ENCODE data around the gene IL12RB2.

IL12RB2 gene

DNA sequence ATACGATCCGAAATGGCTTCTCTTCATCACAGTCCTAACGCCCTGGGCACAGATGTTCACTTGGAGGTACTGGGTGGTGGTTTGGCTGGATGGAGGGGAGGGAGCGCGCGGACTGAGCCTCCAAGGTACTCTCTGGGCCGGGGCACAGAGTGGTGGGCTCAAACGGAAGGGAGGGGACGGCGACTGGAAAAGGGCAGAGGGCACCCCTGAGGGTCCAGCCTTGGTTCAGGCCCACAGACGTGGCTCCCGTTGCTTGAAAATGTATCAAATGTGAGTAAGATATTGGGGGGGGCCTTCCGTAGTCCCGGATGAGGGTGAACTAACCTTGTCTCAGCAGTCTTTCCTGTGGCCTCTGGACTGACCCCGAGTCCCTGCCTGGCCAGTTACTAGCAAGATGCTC is 463 bp downstream of the IL12RB2 start:
- in situ Hi-C loops (cut with HindIII; ENCODE audit: low sequenced_read_pairs): no loop called here

DNA sequence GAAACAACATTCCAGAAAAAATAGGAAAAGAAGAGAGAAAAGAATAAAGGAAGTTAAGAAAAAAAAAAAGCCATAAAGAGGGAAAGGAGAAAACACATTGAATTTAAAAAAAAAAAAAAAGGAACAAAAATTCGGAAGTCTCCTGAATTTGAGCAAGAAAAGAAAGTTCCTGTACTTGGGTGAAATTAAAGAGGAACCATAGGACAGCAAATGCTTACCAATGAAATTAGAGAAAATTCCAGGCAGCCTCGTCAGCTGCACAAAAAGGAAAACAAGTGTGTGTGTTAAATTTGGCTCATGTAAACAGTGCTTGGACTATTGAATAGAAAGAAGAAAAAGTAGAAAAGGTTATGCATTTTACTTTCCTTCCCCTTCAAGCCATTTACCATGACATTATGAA is 4.9 kb downstream of the IL12RB2 start:
- in situ Hi-C loops (cut with HindIII; ENCODE audit: low sequenced_read_pairs): loop anchor here (10.0 kb wide), 1 partner anchor 88 kb away; no protein-coding TSS in a partner anchor

- in situ Hi-C loops (cut with HindIII; ENCODE audit: low sequenced_read_pairs): loop anchor here (10.0 kb wide), 1 partner anchor 89 kb away; no protein-coding TSS in a partner anchor
These were observed 6.4 kb downstream of the IL12RB2 start for GRCh38 chr1:67313934-67314671.

- in situ Hi-C loops (cut with HindIII; ENCODE audit: low sequenced_read_pairs): loop anchor here (5.0 to 10.0 kb wide), 2 partner anchors 42 to 90 kb away; no protein-coding TSS in a partner anchor
These were observed 7.0 kb downstream of the IL12RB2 start for GRCh38 chr1:67314696-67315095.

GRCh38 chr1:67316180-67316902 is 8.7 kb downstream of the IL12RB2 start:
- in situ Hi-C loops (cut with HindIII; ENCODE audit: low sequenced_read_pairs): loop anchor here (5.0 to 10.0 kb wide), 2 partner anchors 44 to 92 kb away; no protein-coding TSS in a partner anchor

DNA sequence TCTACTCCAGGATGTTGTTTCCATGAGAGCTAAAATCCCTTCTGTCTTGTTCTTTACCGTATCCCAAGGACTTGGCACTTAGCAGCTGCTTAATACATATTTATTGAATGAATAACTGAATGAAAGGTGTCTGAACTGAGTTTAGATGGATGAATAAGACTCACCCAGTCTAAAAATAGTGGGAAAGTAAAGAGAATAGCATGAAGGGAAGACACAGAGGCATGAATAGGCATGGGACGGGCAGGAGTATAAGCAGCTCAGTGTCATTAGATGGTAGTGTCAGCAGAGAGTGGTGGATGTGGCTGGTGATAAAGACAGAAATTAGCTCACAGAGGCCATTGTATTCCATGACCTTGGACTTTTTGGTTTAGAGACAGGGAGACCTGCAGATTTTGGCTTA is 9.2 kb downstream of the IL12RB2 start:
- in situ Hi-C loops (cut with HindIII; ENCODE audit: low sequenced_read_pairs): loop anchor here (5.0 to 10.0 kb wide), 2 partner anchors 45 to 92 kb away; no protein-coding TSS in a partner anchor

DNA sequence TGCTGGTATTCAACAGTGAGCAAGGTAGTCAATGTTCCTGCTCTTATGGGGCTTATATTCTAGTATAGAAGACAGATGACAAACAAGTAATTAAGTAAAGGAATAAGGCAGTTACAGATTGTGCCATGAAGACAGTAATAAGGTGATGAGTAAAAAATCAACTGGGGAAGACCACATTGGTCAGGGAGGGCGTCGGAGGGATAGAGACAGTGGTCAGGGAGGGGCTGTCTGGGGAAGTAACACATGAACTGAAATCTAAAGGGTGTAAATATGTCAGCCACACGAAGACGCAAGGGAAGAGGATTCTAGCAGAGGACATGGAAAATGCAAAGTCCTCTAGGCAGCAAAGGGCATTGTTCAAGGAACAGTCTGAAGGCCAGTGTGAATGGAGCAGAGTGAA is 10.1 kb downstream of the IL12RB2 start:
- in situ Hi-C loops (cut with HindIII; ENCODE audit: low sequenced_read_pairs): loop anchor here (5.0 to 10.0 kb wide), 2 partner anchors 46 to 93 kb away; no protein-coding TSS in a partner anchor

- in situ Hi-C loops (cut with HindIII; ENCODE audit: low sequenced_read_pairs): no loop called here
These were observed 14.8 kb downstream of the IL12RB2 start for GRCh38 chr1:67322442-67322841.

DNA sequence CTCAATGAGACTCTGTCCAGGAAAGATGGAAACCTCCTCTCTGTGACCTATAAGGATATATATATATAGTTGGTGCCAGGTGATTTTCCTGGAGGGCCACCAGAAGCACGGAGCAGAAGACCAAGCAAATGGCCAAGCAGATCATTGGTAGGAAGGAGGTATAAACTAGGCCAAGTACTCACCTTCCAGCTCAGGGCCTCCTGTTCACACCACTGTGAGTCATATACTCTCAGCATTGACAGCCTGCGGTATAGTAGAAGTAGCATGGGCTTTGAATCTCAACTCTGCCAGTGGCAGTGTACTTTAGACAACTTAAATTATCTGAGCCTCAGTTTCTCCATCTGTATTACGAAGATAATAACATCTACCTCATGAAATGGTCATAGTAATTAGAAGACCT is 15.4 kb downstream of the IL12RB2 start:
- in situ Hi-C loops (cut with HindIII; ENCODE audit: low sequenced_read_pairs): no loop called here

DNA sequence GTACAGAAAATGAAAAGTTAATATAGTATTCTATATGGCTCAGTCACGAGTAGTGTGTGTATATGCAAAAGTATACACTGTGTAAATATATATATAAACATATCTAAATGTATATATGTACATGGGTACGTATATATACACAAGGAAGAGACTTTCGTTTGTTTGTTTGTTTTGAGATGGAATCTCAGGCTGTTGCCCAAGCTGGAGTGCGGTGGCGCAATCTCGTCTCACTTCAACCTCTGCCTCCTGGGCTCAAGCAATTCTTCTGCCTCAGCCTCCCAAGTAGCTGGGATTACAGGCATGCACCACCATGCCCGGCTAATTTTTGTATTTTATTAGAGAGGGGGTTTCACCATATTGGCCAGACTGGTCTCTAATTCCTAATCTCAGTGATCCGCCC is 16.4 kb downstream of the IL12RB2 start:
- in situ Hi-C loops (cut with HindIII; ENCODE audit: low sequenced_read_pairs): no loop called here

- in situ Hi-C loops (cut with HindIII; ENCODE audit: low sequenced_read_pairs): no loop called here
These were observed 20.3 kb downstream of the IL12RB2 start for GRCh38 chr1:67327864-67328466.

DNA sequence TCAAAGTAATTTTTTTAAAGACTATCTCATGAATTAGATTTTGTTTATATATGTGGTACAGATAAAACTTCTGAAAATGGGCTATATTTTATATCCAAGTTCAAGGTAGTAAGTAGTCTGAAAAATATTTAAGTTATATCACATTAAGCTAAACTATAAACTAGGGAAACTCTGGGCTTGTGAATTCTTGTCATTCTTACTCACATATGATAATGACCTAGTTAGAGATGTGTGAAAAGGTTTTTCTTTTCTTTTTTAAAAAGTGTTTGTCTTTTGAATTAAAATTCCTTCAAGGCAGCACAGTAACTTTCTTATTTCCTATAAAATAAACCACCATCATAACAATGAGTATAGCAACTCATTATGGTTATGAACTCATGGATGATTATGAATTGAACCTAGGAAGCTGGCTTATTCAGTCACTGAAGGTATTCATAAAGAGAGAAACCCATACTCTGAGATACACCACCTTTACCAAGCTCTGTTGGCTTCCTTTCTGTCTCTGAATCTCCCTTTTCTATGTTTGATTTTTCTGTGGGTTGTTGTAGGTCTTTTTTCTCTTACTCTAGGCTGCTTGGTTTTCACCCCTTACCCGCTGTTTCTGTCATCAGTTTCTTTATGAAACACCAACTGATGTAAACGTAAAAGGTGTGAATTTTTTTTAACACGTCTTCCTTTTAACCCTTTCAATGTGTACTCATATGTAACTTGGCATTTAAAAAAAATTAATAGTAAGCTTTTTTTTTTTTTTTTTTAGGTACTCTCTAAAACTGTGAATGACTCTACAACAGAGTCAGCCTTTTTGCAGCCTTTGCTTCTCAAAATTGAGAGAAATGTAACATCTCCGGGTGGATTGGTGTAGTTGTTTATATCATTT is 25.2 kb downstream of the IL12RB2 start:
- in situ Hi-C loops (cut with HindIII; ENCODE audit: low sequenced_read_pairs): no loop called here

DNA sequence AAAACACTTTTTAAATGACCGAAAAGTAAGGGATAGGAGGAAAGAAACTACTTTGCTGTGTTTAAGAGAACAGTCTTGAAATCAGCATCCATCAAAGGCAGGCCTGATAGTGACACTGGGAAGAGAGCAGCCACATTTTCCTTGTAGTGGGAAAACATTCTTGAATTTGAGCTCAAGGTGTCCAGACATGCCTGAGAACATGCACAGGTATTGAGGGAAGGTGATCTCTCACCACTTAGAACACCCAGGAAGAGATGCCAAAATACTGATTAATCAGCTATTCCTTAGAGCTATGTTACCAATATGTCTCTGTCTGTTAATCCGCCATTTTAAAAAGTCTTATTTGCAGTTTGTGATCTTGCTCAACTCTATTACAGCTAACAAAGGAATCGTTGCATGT is 25.9 kb downstream of the IL12RB2 start:
- in situ Hi-C loops (cut with HindIII; ENCODE audit: low sequenced_read_pairs): no loop called here

- in situ Hi-C loops (cut with HindIII; ENCODE audit: low sequenced_read_pairs): no loop called here
These were observed 27.7 kb downstream of the IL12RB2 start for GRCh38 chr1:67335411-67335810.

GRCh38 chr1:67336157-67336556 is 28.5 kb downstream of the IL12RB2 start:
- in situ Hi-C loops (cut with HindIII; ENCODE audit: low sequenced_read_pairs): no loop called here

DNA sequence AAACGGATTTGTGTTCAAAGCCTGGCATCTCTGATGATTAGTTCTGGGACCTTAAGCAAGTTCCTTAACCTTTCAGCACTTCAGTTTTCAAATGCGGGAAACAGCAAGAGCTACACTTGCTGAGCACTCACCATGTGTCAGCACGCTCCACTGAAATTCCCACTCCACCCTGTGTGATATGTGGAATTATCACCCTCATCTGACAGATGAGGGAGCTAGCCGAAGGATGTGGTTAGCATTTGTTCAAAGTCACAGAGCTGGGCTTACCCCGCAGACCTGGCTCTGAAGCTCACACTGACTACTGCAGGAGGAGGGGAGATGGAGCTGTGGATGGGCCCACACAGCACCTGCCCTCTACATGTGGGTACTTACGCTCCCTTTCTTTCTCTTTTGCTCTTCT is 29.1 kb downstream of the IL12RB2 start:
- in situ Hi-C loops (cut with HindIII; ENCODE audit: low sequenced_read_pairs): no loop called here

DNA sequence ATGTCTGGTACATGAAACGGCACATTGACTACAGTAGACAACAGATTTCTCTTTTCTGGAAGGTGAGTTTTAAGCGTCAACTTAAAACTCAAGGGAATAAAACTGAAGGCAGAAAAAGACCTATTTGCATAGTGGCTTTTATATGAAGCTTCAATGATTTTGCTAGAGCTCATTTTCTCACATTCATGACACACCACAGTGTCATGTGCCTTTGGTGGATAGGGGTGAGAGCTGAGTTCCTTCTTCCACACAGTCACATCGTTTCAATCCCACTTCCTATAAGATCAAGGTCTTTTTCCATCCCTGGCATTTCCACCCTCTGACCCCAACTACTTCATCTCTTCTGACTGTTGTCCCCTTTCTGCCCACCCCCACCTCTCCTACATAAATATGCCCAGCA is 31.0 kb downstream of the IL12RB2 start:
- in situ Hi-C loops (cut with HindIII; ENCODE audit: low sequenced_read_pairs): no loop called here

DNA sequence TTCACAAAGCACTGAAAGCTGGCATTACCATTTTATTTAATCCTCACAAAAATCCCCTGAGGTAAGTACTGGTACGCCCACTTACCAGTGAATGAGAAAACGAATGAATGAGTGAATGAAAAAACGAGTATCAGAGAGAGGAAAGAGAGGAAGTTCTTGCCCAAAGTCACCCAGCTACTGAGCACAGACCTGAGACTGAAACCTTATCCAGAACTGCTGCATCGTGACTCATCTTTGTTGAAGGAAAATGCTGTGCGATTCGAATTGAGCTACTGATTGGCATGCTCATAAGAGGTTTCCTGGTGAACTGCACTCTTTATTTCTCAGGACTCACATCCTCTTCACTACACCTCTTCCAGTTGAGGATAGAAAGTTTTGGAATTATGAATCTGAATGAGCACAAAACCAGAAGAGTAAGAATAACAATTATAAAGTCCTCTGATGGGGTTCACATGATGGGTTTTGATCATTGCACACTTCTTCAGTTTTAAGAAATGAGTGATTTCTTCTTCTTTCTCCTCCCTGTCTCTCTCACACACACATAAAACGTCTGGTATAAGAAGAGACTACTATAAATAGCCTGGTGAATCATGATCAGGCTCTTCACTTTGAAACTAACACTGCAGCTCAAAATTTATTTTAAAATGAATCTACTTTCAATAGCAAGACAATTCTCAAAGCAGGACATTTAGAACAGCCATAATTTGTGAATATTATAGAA is 32.1 kb downstream of the IL12RB2 start:
- in situ Hi-C loops (cut with HindIII; ENCODE audit: low sequenced_read_pairs): no loop called here

DNA sequence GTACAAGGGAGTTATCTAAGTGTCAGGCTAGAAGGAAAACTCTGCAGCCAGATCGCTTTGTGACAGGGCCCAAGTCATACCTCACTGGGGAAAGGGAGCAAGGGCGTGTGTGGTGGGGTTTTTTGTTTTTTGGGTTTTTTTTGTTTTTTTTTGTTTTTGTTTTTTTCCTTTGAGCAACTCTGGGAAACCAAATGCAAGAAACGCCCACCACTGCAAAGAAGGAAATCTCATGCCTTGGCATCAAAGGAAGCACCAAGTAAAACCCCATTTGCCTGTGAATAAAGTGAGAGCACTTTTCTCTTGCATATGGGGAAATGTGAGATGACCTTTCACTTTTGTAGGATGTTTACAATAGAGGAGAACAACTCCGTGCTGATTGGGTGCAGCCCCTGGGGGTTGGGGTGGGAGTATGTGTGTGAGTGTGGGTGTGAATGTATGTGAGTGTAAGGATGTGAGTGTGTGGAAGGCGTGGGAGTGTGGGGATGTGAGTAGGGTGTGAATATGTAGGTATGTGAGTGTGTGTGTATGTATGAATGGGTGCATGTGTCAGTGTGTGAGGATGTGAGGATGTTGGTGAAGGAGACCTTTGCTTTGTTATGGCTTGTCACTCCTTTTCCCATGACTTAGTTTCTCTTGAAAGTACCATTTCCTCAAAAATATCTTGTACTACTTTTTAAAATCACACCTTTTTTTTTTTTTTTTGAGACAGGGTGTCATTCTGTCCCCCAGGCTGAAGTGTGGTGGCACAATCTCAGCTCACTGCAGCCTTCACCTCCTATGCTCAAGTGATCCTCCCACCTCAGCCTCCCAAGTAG is 34.6 kb downstream of the IL12RB2 start:
- in situ Hi-C loops (cut with HindIII; ENCODE audit: low sequenced_read_pairs): no loop called here
